ENCODE data around the gene ATRN. TPM values are rescaled to one million over a fixed set of nuclear protein-coding genes. Genes with fewer than 3 reads are reported as not detected.

Gene ATRN
- polyA plus RNA-seq, 1 donor from 2014 or later: 27.5 TPM

DNA sequence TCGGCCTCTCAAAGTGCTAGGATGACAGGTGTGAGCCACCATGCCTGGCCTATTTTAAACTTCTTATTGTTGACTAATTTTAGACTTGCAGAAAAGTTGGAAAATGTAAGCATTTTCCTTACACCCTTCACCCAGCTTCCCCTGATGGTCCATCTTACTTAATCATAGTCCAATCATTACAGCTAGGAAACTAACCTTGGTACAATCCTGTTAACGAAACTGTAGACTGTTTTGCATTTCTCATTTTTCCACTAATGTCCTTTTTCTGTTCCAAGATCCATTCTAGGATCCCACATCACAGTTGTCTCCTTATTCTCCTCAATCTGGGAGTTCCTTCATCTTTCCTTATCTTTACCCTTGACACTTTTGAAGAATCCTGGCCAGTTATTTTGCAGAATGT is 193.0 kb downstream of the ATRN start:
- Histone ChIP-seq H3F3A (ENCODE audit: insufficient read depth, low read length, poor library complexity, severe bottlenecking) (no peaks in the 10 kb centered on the region), H3K4me3 (ENCODE audit: low read length) (no peak overlapping the region), H3K9ac (ENCODE audit: low read length) (no peak overlapping the region), H3K27me3 (ENCODE audit: insufficient read depth, low read depth, low read length) (no peaks in the 10 kb centered on the region), H3K27ac (ENCODE audit: low read length) (no peak overlapping the region), H4K20me1 (ENCODE audit: insufficient read depth) (no peaks in the 10 kb centered on the region), H2AFZ (ENCODE audit: low read depth, low read length) (no peak overlapping the region), H3K4me2 (ENCODE audit: low read length) (no peak overlapping the region), H3K36me3 (ENCODE audit: insufficient read depth, low read length) (no peaks in the 10 kb centered on the region), H3K79me2 (replicated peaks; ENCODE audit: insufficient read depth, low read length) (no peaks in the 10 kb centered on the region), H3K9me3 (ENCODE audit: low read length) (no peaks in the 10 kb centered on the region), H3K9me2 (ENCODE audit: insufficient read depth, low read length) (no peaks in the 10 kb centered on the region)
- no peak for TF ChIP-seq RAD21 (conservative IDR thresholded peaks at IDR 0.05)
- no peak for TF ChIP-seq SMC3 (conservative IDR thresholded peaks at IDR 0.05; ENCODE audit: poor library complexity)
- TF ChIP-seq MXI1 (conservative IDR thresholded peaks at IDR 0.05; ENCODE audit: poor library complexity, severe bottlenecking): no peak
- no peak for TF ChIP-seq EP300 (conservative IDR thresholded peaks at IDR 0.05; ENCODE audit: poor library complexity, severe bottlenecking)
- no peak for TF ChIP-seq REST (IDR thresholded peaks at IDR 0.05; ENCODE audit: borderline replicate concordance)
- TF ChIP-seq EZH2 (IDR thresholded peaks at IDR 0.05; ENCODE audit: borderline replicate concordance, insufficient read depth, low read length, poor library complexity, severe bottlenecking): no peak
- no peak for TF ChIP-seq TAF1 (IDR thresholded peaks at IDR 0.05; ENCODE audit: low read depth)
- no peak for TF ChIP-seq POLR2AphosphoS5 (IDR thresholded peaks at IDR 0.05)
- TF ChIP-seq, protein P1, sequence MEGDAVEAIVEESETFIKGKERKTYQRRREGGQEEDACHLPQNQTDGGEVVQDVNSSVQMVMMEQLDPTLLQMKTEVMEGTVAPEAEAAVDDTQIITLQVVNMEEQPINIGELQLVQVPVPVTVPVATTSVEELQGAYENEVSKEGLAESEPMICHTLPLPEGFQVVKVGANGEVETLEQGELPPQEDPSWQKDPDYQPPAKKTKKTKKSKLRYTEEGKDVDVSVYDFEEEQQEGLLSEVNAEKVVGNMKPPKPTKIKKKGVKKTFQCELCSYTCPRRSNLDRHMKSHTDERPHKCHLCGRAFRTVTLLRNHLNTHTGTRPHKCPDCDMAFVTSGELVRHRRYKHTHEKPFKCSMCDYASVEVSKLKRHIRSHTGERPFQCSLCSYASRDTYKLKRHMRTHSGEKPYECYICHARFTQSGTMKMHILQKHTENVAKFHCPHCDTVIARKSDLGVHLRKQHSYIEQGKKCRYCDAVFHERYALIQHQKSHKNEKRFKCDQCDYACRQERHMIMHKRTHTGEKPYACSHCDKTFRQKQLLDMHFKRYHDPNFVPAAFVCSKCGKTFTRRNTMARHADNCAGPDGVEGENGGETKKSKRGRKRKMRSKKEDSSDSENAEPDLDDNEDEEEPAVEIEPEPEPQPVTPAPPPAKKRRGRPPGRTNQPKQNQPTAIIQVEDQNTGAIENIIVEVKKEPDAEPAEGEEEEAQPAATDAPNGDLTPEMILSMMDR (IDR thresholded peaks at IDR 0.05; ENCODE audit: poor library complexity, severe bottlenecking): no peak

DNA sequence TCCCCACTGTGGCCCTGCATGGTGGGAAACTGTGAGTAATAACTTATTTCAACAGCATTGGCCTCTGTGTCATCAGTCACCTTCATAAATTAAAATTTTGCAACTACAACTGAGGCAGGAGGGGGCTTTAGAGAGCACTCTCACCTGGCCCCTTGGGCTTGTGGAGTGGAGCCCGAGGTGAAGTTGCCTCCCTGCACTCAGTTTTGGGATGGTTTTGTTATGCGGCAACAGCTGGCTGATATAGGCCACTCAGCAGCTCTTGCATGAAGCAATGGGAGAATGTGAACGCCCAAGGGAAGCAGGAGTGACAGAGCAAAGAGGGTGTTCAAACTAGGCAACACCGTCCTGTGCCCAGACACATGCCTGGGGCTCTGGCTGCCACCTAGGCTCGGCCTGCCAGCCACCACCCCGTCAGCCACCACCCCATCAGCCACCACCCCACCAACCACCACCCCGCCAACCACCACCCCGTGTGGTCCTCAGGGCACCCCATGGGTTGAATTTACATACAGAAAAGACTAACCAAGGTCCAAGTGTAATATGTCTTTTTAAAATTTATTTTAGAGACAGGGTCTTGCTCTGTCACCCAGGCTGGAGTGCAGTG is 196.7 kb downstream of the ATRN start:
- Histone ChIP-seq H3K27me3 (ENCODE audit: insufficient read depth, low read depth, low read length) (peaks cover 11% of the 10 kb centered on the region), H3K4me3 (ENCODE audit: low read length) (no peak overlapping the region), H4K20me1 (ENCODE audit: insufficient read depth) (no peaks in the 10 kb centered on the region)

More for the DNA sequence above, 196.7 kb downstream of the ATRN start:
- TF ChIP-seq EP300 (conservative IDR thresholded peaks at IDR 0.05; ENCODE audit: poor library complexity, severe bottlenecking) (no peak), TAF1 (IDR thresholded peaks at IDR 0.05; ENCODE audit: low read depth) (no peak), MXI1 (conservative IDR thresholded peaks at IDR 0.05; ENCODE audit: poor library complexity, severe bottlenecking) (no peak), REST (IDR thresholded peaks at IDR 0.05; ENCODE audit: borderline replicate concordance) (no peak), RAD21 (conservative IDR thresholded peaks at IDR 0.05) (no peak), EZH2 (IDR thresholded peaks at IDR 0.05; ENCODE audit: borderline replicate concordance, insufficient read depth, low read length, poor library complexity, severe bottlenecking) (no peak), SMC3 (conservative IDR thresholded peaks at IDR 0.05; ENCODE audit: poor library complexity) (no peak), POLR2AphosphoS5 (IDR thresholded peaks at IDR 0.05) (no peak)
- TF ChIP-seq, protein P1 (IDR thresholded peaks at IDR 0.05; ENCODE audit: poor library complexity, severe bottlenecking): no peak
- H3K79me2 ChIP-seq (replicated peaks; ENCODE audit: insufficient read depth, low read length): no peaks in the 10 kb centered on the region
- H3K9me2 ChIP-seq (ENCODE audit: insufficient read depth, low read length): no peaks in the 10 kb centered on the region
- H3K27ac ChIP-seq (ENCODE audit: low read length): no peak overlapping the region
- H3K9me3 ChIP-seq (ENCODE audit: low read length): no peaks in the 10 kb centered on the region
- no peaks in the 10 kb centered on the region for H3F3A ChIP-seq (ENCODE audit: insufficient read depth, low read length, poor library complexity, severe bottlenecking)
- no peak overlapping the region for H3K4me2 ChIP-seq (ENCODE audit: low read length)
- H3K36me3 ChIP-seq (ENCODE audit: insufficient read depth, low read length): no peaks in the 10 kb centered on the region
- H3K9ac ChIP-seq (ENCODE audit: low read length): no peak overlapping the region
- H2AFZ ChIP-seq (ENCODE audit: low read depth, low read length): no peak overlapping the region
